Endodermal cell (in vitro differentiated cells): ENCODE data around the gene KBTBD12. TPM values are rescaled to one million over a fixed set of nuclear protein-coding genes. Genes with fewer than 3 reads are reported as not detected.

Experiments
- DNase-seq: peaks from one replicate; pipeline ENCODE4 v3.0.0-alpha.2; 2017
- H3K27ac ChIP-seq: 2 replicates; pipeline ENCODE4 v1.5.1; 2013; ENCODE audit warnings: mild to moderate bottlenecking, low read depth, low read length, moderate library complexity
- H3K27me3 ChIP-seq: 2 replicates; pipeline ENCODE4 v1.6.1; 2013; ENCODE audit warnings: mild to moderate bottlenecking, low read length, moderate library complexity; ENCODE audit not compliant: insufficient read depth, control insufficient read depth, poor library complexity, severe bottlenecking
- H3K36me3 ChIP-seq: 2 replicates; pipeline ENCODE4 v1.7.0; 2013; ENCODE audit warnings: mild to moderate bottlenecking, low read length, moderate library complexity; ENCODE audit not compliant: control insufficient read depth, insufficient read depth
- H3K4me1 ChIP-seq: one replicate; pipeline ENCODE4 v1.7.0; 2013; ENCODE audit warnings: low read length; ENCODE audit not compliant: control insufficient read depth, insufficient read depth
- H3K4me3 ChIP-seq: 2 replicates; pipeline ENCODE4 v1.5.1; 2013; ENCODE audit warnings: mild to moderate bottlenecking, low read length, moderate library complexity
- H3K9ac ChIP-seq: 2 replicates; pipeline ENCODE4 v1.6.1; 2013; ENCODE audit warnings: mild to moderate bottlenecking, low read length, moderate library complexity; ENCODE audit not compliant: poor library complexity, severe bottlenecking; ENCODE audit errors: extremely low read depth
- H3K9me3 ChIP-seq: 2 replicates; pipeline ENCODE4 v1.6.1; 2013; ENCODE audit warnings: mild to moderate bottlenecking, low read length, moderate library complexity; ENCODE audit not compliant: control insufficient read depth
- H3K27ac Mint-ChIP-seq: 2 replicates; pipeline ENCODE4 v1.8.0; 2020; ENCODE audit warnings: mixed read lengths
- H3K27me3 Mint-ChIP-seq: 2 replicates; pipeline ENCODE4 v1.8.0; 2021; ENCODE audit warnings: mild to moderate bottlenecking, mixed read lengths; ENCODE audit not compliant: insufficient read depth
- H3K36me3 Mint-ChIP-seq: 2 replicates; pipeline ENCODE4 v1.8.0; 2020; ENCODE audit warnings: low read depth, mixed read lengths
- H3K4me1 Mint-ChIP-seq: 2 replicates; pipeline ENCODE4 v1.8.0; 2020; ENCODE audit warnings: mixed read lengths
- H3K4me3 Mint-ChIP-seq: 2 replicates; pipeline ENCODE4 v1.8.0; 2020; ENCODE audit warnings: mild to moderate bottlenecking, moderate library complexity, mixed read lengths
- H3K9me3 Mint-ChIP-seq: 2 replicates; pipeline ENCODE4 v1.8.0; 2020; ENCODE audit warnings: mild to moderate bottlenecking, mixed read lengths
- CTCF ChIP-seq: fragments of 200-600 bp; sonication (generic); conservative IDR thresholded peaks from 2 replicates; pipeline ENCODE4 v1.5.0; 2021; ENCODE audit warnings: antibody characterized with exemption, mild to moderate bottlenecking
- WGBS, 2 experiments: methylation state at CpG; one replicate each; pipeline versions ENCODE4 v1.1.5 to v1.1.7; 2013; ENCODE audit warnings: missing lambda C conversion rate in 2 of 2, mixed read lengths in 1 of 2; ENCODE audit not compliant: insufficient coverage in 1 of 2, insufficient read length in 1 of 2; 5-methylcytosine and 5-hydroxymethylcytosine counted together
- total RNA-seq, 2 donors: library from RNA; stranded (reverse); fragmentation: NEBNext Ultra II Directional in 1 of 2; extraction: Animal tissue kit (Norgen Biotek cat#: 25700) in 1 of 2; gene quantifications; 2 replicates in 1 of 2; 3 replicates in 1 of 2; pipeline ENCODE4 v1.2.1, GENCODE V29; 2021

KBTBD12 gene
- total RNA-seq, 2 donors from 2014 or later, result 0.24 to 0.42 TPM

GRCh38 chr3:127962937-127963336 lies 47.9 kb downstream of the KBTBD12 start:
- no peaks in the 10 kb centered on the region for H3K9me3 Mint-ChIP-seq
- H3K4me3 Mint-ChIP-seq, result no peak overlapping the region
- peaks cover 4% of the 10 kb centered on the region for H3K27me3 ChIP-seq
- H3K27ac Mint-ChIP-seq, result no peak overlapping the region
- no peaks in the 10 kb centered on the region for H3K27me3 Mint-ChIP-seq
- no peak overlapping the region for H3K9ac ChIP-seq
- no peaks in the 10 kb centered on the region for H3K36me3 Mint-ChIP-seq
- H3K4me1 Mint-ChIP-seq, result no peaks in the 10 kb centered on the region
- no peaks in the 10 kb centered on the region for H3K36me3 ChIP-seq
- WGBS, 2 experiments, result 91 to 96% methylated on average over 4 to 5 of the region's 5 CpGs
- TF ChIP-seq CTCF, result no peak
- no peak for DNase-seq
- H3K9me3 ChIP-seq, result no peaks in the 10 kb centered on the region
- no peaks in the 10 kb centered on the region for H3K4me1 ChIP-seq
- no peak overlapping the region for H3K27ac ChIP-seq
- H3K4me3 ChIP-seq, result no peak overlapping the region

- H3K9ac ChIP-seq, result no peak overlapping the region
- no peaks in the 10 kb centered on the region for H3K9me3 Mint-ChIP-seq
- H3K27me3 Mint-ChIP-seq, result peaks cover 5% of the 10 kb centered on the region
- H3K27ac Mint-ChIP-seq, result no peak overlapping the region
- no peaks in the 10 kb centered on the region for H3K36me3 Mint-ChIP-seq
- no peak for DNase-seq
- no peak overlapping the region for H3K4me3 Mint-ChIP-seq
- no peak overlapping the region for H3K4me3 ChIP-seq
- H3K36me3 ChIP-seq, result no peaks in the 10 kb centered on the region
- H3K4me1 ChIP-seq, result no peaks in the 10 kb centered on the region
- TF ChIP-seq CTCF, result no peak
- H3K9me3 ChIP-seq, result no peaks in the 10 kb centered on the region
- no peaks in the 10 kb centered on the region for H3K4me1 Mint-ChIP-seq
- 99 to 100% methylated on average over 1 to 4 of the region's 4 CpGs for WGBS, 2 experiments
- peaks cover 14% of the 10 kb centered on the region for H3K27me3 ChIP-seq
- no peak overlapping the region for H3K27ac ChIP-seq
Measured at GRCh38 chr3:127964053-127964452, 49.0 kb downstream of the KBTBD12 start.

GRCh38 chr3:127964816-127965215 lies 49.8 kb downstream of the KBTBD12 start:
- no peak overlapping the region for H3K27ac ChIP-seq
- no peak overlapping the region for H3K4me3 ChIP-seq
- H3K27me3 ChIP-seq, result peaks cover 19% of the 10 kb centered on the region
- no peaks in the 10 kb centered on the region for H3K36me3 ChIP-seq
- Mint-ChIP-seq H3K4me1 (no peaks in the 10 kb centered on the region), H3K36me3 (no peaks in the 10 kb centered on the region), H3K27me3 (peaks cover 7% of the 10 kb centered on the region), H3K27ac (no peak overlapping the region), H3K4me3 (no peak overlapping the region), H3K9me3 (no peaks in the 10 kb centered on the region)
- no peaks in the 10 kb centered on the region for H3K4me1 ChIP-seq
- no peak for TF ChIP-seq CTCF
- DNase-seq, result no peak
- no peaks in the 10 kb centered on the region for H3K9me3 ChIP-seq
- no peak overlapping the region for H3K9ac ChIP-seq
- WGBS, 2 experiments, result 90% methylated on average over 2 of the region's 3 CpGs; no CpG with 5 or more reads in 1 of the 2 experiments
